Hematopoietic multipotent progenitor cell treated with erythropoietin and hydrocortisone succinate and interleukin-3 and kit ligand, for 6 days (in vitro differentiated cells): ENCODE data around the gene ZBTB20.
"Not testable (repeated sequence)": the region's sequence is repeated elsewhere in the genome, so short reads cannot be mapped to it uniquely, and the experiment has no call there.

Experiments
- DNase-seq: peaks from one replicate; pipeline ENCODE4 v3.0.0-alpha.2; 2015

Gene ZBTB20

GRCh38 chr3:115147329-115148141 lies 447 bp upstream of the ZBTB20 start:
- peak; percentile 99 for DNase-seq

GRCh38 chr3:115146032-115146417 lies 1.1 kb downstream of the ZBTB20 start:
- peak; percentile 90 for DNase-seq

GRCh38 chr3:115141033-115141757 lies 5.9 kb downstream of the ZBTB20 start:
- no peak for DNase-seq

GRCh38 chr3:115139072-115139471 lies 8.0 kb downstream of the ZBTB20 start:
- DNase-seq, result no peak

- DNase-seq, result no peak
Measured at GRCh38 chr3:115134648-115135347, 12.3 kb downstream of the ZBTB20 start.

- no peak for DNase-seq
Measured at GRCh38 chr3:115127208-115127607, 19.9 kb downstream of the ZBTB20 start.

GRCh38 chr3:115120597-115120996 lies 26.5 kb downstream of the ZBTB20 start:
- DNase-seq, result no peak

GRCh38 chr3:115113367-115113766 lies 33.7 kb downstream of the ZBTB20 start:
- DNase-seq, result peak; percentile 18

GRCh38 chr3:115111632-115112031 lies 35.5 kb downstream of the ZBTB20 start:
- no peak for DNase-seq

GRCh38 chr3:115110830-115111229 lies 36.3 kb downstream of the ZBTB20 start:
- DNase-seq, result no peak

- not testable (repeated sequence) for DNase-seq
Measured at GRCh38 chr3:115110066-115110465, 37.0 kb downstream of the ZBTB20 start.

- no peak for DNase-seq
Measured at GRCh38 chr3:115108614-115109013, 38.5 kb downstream of the ZBTB20 start.

- DNase-seq, result no peak
Measured at GRCh38 chr3:115102046-115102445, 45.0 kb downstream of the ZBTB20 start.

GRCh38 chr3:115100806-115101205 lies 46.3 kb downstream of the ZBTB20 start:
- no peak for DNase-seq

GRCh38 chr3:115099986-115100571 lies 47.0 kb downstream of the ZBTB20 start:
- DNase-seq, result peak; percentile 62

GRCh38 chr3:115099134-115099985 lies 47.7 kb downstream of the ZBTB20 start:
- no peak for DNase-seq

- DNase-seq, result no peak
Measured at GRCh38 chr3:115098354-115099073, 48.6 kb downstream of the ZBTB20 start.

- DNase-seq, result peak; percentile 31
Measured at GRCh38 chr3:115095236-115095635, 51.9 kb downstream of the ZBTB20 start.

GRCh38 chr3:115092220-115092791 lies 54.8 kb downstream of the ZBTB20 start:
- DNase-seq, result peak; percentile 78

GRCh38 chr3:115090712-115091111 lies 56.4 kb downstream of the ZBTB20 start:
- no peak for DNase-seq

GRCh38 chr3:115089481-115089880 lies 57.6 kb downstream of the ZBTB20 start:
- DNase-seq, result no peak
